Endothelial cell of umbilical vein (primary cell): ENCODE measurements around the gene HSD17B10. TPM values are rescaled to one million over a fixed set of nuclear protein-coding genes. Genes with fewer than 3 reads are reported as not detected.

ENCODE experiments used
- BruUV-seq: library from RNA; stranded (reverse); fragments of 400-500 nt; replicated peaks from 2 replicates; lab custom pipeline; 2021; lab: Mats Ljungman, UMichigan
- CTCF ChIA-PET: fragments of 300-600, 350-600 bp; sonication (Branson Sonifier 250); formaldehyde crosslinking; loops from one replicate; lab custom pipeline; 2021; ENCODE audit warnings: antibody characterized with exemption, inconsistent platforms; lab: Charles Lee
- POLR2A ChIA-PET: fragments of 300-600, 350-600 bp; sonication (Branson Sonifier 250); formaldehyde crosslinking; loops from one replicate; lab custom pipeline; 2021; ENCODE audit warnings: antibody characterized with exemption, inconsistent platforms; lab: Charles Lee
- DNase-seq: peaks from one replicate; pipeline ENCODE4 v3.0.0-alpha.2; 2011; ENCODE audit warnings: low read depth, low spot score
- FAIRE-seq: peaks from 2 replicates; lab custom pipeline; 2011; peaks lifted over from hg19 to GRCh38; lab: Jason Lieb, UNC
- H2AFZ ChIP-seq: 2 replicates; pipeline ENCODE4 v1.6.0; 2012; ENCODE audit warnings: low read depth, low read length, control low read depth, inconsistent platforms
- H3K27ac ChIP-seq: 2 replicates; pipeline ENCODE4 v1.5.1; 2011; ENCODE audit warnings: low read depth, mild to moderate bottlenecking, control low read depth, low read length, moderate library complexity; ENCODE audit not compliant: insufficient read depth
- H3K27me3 ChIP-seq, 2 experiments: 2 replicates each; pipeline versions ENCODE4 v1.6.0 to v1.6.1; 2011; ENCODE audit warnings: low read length in 2 of 2, mixed read lengths in 1 of 2; ENCODE audit not compliant: control insufficient read depth in 2 of 2, insufficient read depth in 2 of 2
- H3K36me3 ChIP-seq, 2 experiments: 2 replicates in 1 of 2; 3 replicates in 1 of 2; pipeline ENCODE4 v1.5.1; 2011; ENCODE audit warnings: low read length in 2 of 2, mild to moderate bottlenecking in 1 of 2, moderate library complexity in 1 of 2; ENCODE audit not compliant: control insufficient read depth in 2 of 2, insufficient read depth in 2 of 2; ENCODE audit errors: extremely low read depth in 1 of 2
- H3K4me1 ChIP-seq: 3 replicates; pipeline ENCODE4 v1.5.1; 2011; ENCODE audit warnings: mild to moderate bottlenecking, low read length; ENCODE audit not compliant: control insufficient read depth, insufficient read depth; ENCODE audit errors: extremely low read depth
- H3K4me2 ChIP-seq: 2 replicates; pipeline ENCODE4 v1.6.1; 2011; ENCODE audit warnings: low read length, control low read depth, mixed read lengths; ENCODE audit not compliant: insufficient read depth
- H3K4me3 ChIP-seq, 3 experiments: fragments of 200-600 bp in 1 of 3; sonication (generic), shearing (Covaris generic) in 1 of 3; replicated peaks in 1 of 3; 2 replicates each; pipeline ENCODE4 v1.5.1; 2011 to 2016; ENCODE audit warnings: control low read depth in 3 of 3, low read length in 3 of 3, mild to moderate bottlenecking in 2 of 3, inconsistent platforms in 1 of 3, low read depth in 1 of 3, moderate library complexity in 1 of 3; ENCODE audit not compliant: insufficient read depth in 1 of 3
- H3K79me2 ChIP-seq: 2 replicates; pipeline ENCODE4 v1.6.0; 2012; ENCODE audit warnings: low read length, inconsistent platforms; ENCODE audit not compliant: control insufficient read depth, insufficient read depth
- H3K9ac ChIP-seq: replicated peaks from 2 replicates; pipeline ENCODE3; 2011; ENCODE audit warnings: low read length, control low read depth; ENCODE audit not compliant: insufficient read depth; ENCODE audit errors: extremely low read depth
- H3K9me1 ChIP-seq: replicated peaks from 3 replicates; pipeline ENCODE4 v1.6.0; 2011; ENCODE audit warnings: mild to moderate bottlenecking, low read length; ENCODE audit not compliant: control insufficient read depth, insufficient read depth; ENCODE audit errors: extremely low read depth
- H3K9me3 ChIP-seq: replicated peaks from 2 replicates; pipeline ENCODE4 v1.5.1; 2012; ENCODE audit warnings: low read length, inconsistent platforms; ENCODE audit not compliant: control insufficient read depth, insufficient read depth
- H4K20me1 ChIP-seq: replicated peaks from 2 replicates; pipeline ENCODE3; 2011; ENCODE audit warnings: mild to moderate bottlenecking, low read length; ENCODE audit not compliant: control insufficient read depth, insufficient read depth; ENCODE audit errors: extremely low read depth
- CTCF ChIP-seq, 2 donors: IDR thresholded peaks; 1 replicate in 1 of 2; 2 replicates in 1 of 2; pipeline ENCODE4 v1.5.1; 2011; ENCODE audit warnings: low read length in 2 of 2, mild to moderate bottlenecking in 2 of 2, moderate library complexity in 2 of 2, control low read depth in 1 of 2, inconsistent platforms in 1 of 2, low read depth in 1 of 2; ENCODE audit not compliant: insufficient read depth in 1 of 2; ENCODE audit errors: extremely low read depth in 1 of 2
- EZH2 ChIP-seq: IDR thresholded peaks from 2 replicates; pipeline ENCODE4 v1.6.1; 2012; ENCODE audit warnings: borderline replicate concordance, low read depth, mild to moderate bottlenecking, moderate library complexity, low read length, inconsistent platforms; ENCODE audit not compliant: severe bottlenecking
- MYC ChIP-seq: IDR thresholded peaks from one replicate; pipeline ENCODE4 v1.6.1; 2011; ENCODE audit warnings: mild to moderate bottlenecking, low read depth, low read length
- dilution Hi-C: fragments of 300-500 bp; cut with MboI; formaldehyde crosslinking; loops from one replicate; pipeline ENCODE4 v1.15.0; 2019; ENCODE audit warnings: low sequenced_read_pairs; ENCODE audit not compliant: extremely low pct_ligation_motif_present
- intact Hi-C: fragments of 100-400 bp; cut with micrococcal nuclease; formaldehyde crosslinking; loops from one replicate; pipeline ENCODE4 v1.10.0; 2022
- polyA plus RNA-seq, 4 experiments: library from polyadenylated mRNA; depleted of rRNA in 3 of 4; stranded (reverse) in 3 of 4; unstranded in 1 of 4; fragments of >200 nt; gene quantifications; 2 replicates each; pipeline versions ENCODE4 v1.2.1 to v1.2.3, GENCODE V29; 2011 to 2012; ENCODE audit warnings: missing spikeins in 1 of 4
- total RNA-seq: library from RNA; stranded (reverse); gene quantifications from 2 replicates; pipeline ENCODE4 v1.2.3, GENCODE V29; 2021

Gene HSD17B10
- total and polyA plus RNA-seq, 2 donors (not counting 3 experiments of a cell fraction or from before 2014, with no cell fraction given) = 82.3 to 171 TPM

- BruUV-seq = no TSS peak
- no peaks in the 10 kb centered on the region for H4K20me1 ChIP-seq
- no peaks in the 10 kb centered on the region for H3K79me2 ChIP-seq
- no peaks in the 10 kb centered on the region for H3K9me3 ChIP-seq
- H3K4me1 ChIP-seq = no peaks in the 10 kb centered on the region
- no peaks in the 10 kb centered on the region for H3K9me1 ChIP-seq
- no peaks in the 10 kb centered on the region for H3K36me3 ChIP-seq
- H3K4me2 ChIP-seq = no peak overlapping the region
- DNase-seq = peak; percentile 49
- POLR2A ChIA-PET = no interaction called here
- dilution Hi-C loops = no loop called here
- peaks cover 0 to 2% of the 10 kb centered on the region in 2 experiments for H3K27me3 ChIP-seq
- FAIRE-seq = peak; percentile 92
- H3K9ac ChIP-seq = no peak overlapping the region
- H3K27ac ChIP-seq = no peak overlapping the region
- no peak overlapping the region for H2AFZ ChIP-seq
- intact Hi-C loops = loop anchor here (1.0 kb wide), 1 partner anchor 169 kb away; no protein-coding TSS in a partner anchor
- TF ChIP-seq EZH2 (no peak), CTCF (IDR thresholded peaks at IDR 0.05; ENCODE audit: extremely low read depth in 1 of 2, insufficient read depth in 1 of 2, low read depth in 1 of 2, low read length in 2 of 2) (peak; percentile 54 to 69)
- CTCF ChIA-PET = interaction anchor here (0.7 to 2.3 kb wide), 28 partner anchors 8 to 324 kb away, joined by 3 to 48 read pairs (median 4); partner anchors contain the start of genes RIBC1 and SMC1A
- no peak overlapping the region for H3K4me3 ChIP-seq
Observed at GRCh38 chrX:53481816-53482465, 47.8 kb upstream of the HSD17B10 start.

GRCh38 chrX:53481093-53481492 lies 46.9 kb upstream of the HSD17B10 start:
- BruUV-seq = no TSS peak
- dilution Hi-C loops = no loop called here
- no peak for FAIRE-seq

More at GRCh38 chrX:53481093-53481492, 46.9 kb upstream of the HSD17B10 start:
- Histone ChIP-seq H3K9ac (no peak overlapping the region), H3K27me3 (peaks cover 0 to 2% of the 10 kb centered on the region in 2 experiments), H3K27ac (no peak overlapping the region), H3K4me2 (no peak overlapping the region), H2AFZ (no peak overlapping the region), H3K36me3 (no peaks in the 10 kb centered on the region), H3K4me3 (no peak overlapping the region), H3K79me2 (no peaks in the 10 kb centered on the region), H4K20me1 (no peaks in the 10 kb centered on the region), H3K9me3 (no peaks in the 10 kb centered on the region), H3K9me1 (no peaks in the 10 kb centered on the region), H3K4me1 (no peaks in the 10 kb centered on the region)
- CTCF ChIA-PET = interaction anchor here (0.9 to 2.3 kb wide), 14 partner anchors 8 to 235 kb away, joined by 3 to 48 read pairs (median 6); partner anchors contain the start of genes RIBC1 and SMC1A
- no peak for TF ChIP-seq MYC
- TF ChIP-seq CTCF (IDR thresholded peaks at IDR 0.05; ENCODE audit: extremely low read depth in 1 of 2, insufficient read depth in 1 of 2, low read depth in 1 of 2, low read length in 2 of 2) = peak; percentile 4 to 32
- POLR2A ChIA-PET = no interaction called here
- no peak for DNase-seq
- intact Hi-C loops = no loop called here
